Smooth muscle cell of the brain vasculature (primary cell): Measurements from ENCODE around the gene KCTD17.

ENCODE experiments used
- DNase-seq: peaks from one replicate; pipeline ENCODE4 v3.0.0-alpha.2; 2012; ENCODE audit warnings: low read depth, low spot score

Gene KCTD17

DNA sequence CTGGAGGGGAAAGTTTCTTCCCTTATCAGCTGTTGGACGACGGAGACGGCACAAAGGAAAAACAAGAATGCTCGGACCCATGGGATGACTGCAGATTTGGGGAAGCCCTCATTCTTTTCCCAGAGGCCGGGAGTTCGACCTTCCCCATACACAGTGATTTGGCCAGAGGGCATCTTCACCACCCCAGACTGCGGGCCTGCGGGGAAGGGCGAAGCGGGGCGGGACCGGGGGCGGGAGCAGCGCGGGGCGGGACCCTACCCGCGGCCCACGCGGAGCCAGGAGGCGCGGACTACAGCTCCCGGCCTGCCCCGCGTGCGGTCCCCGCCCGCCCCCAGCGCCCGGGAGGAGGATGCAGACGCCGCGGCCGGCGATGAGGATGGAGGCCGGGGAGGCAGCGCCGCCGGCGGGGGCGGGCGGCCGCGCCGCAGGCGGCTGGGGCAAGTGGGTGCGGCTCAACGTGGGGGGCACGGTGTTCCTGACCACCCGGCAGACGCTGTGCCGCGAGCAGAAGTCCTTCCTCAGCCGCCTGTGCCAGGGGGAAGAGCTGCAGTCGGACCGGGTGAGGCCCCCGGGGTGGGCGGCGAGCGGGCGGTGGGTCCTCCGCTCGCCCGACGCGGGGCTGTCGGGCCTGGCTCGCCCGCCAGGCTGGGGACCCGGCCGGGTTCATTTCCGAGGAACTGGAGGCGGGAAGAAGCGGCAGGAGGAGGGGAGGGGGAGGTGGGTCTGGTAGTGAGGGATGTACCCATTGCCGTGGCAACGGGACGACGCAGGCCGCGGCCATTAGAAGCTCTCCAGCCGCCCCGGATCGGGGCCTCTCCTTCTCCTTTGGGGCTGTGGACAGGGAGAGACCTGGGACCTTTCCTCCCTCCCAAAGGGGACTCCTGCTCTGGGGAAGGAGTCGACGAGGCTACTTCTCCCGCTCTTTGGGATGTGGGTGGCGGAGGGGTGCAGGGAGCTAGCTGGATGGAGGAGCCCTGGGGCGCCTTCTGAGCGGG, at the start of gene KCTD17:
KCTD17 (plus strand) TSS at position 352 of the 995 bp plus-strand sequence; CDS start at position 371, 19 bp downstream.
- no peak for DNase-seq

- no peak for DNase-seq
These were observed 49.7 kb upstream of the KCTD17 start for GRCh38 chr22:37001826-37002225.

DNA sequence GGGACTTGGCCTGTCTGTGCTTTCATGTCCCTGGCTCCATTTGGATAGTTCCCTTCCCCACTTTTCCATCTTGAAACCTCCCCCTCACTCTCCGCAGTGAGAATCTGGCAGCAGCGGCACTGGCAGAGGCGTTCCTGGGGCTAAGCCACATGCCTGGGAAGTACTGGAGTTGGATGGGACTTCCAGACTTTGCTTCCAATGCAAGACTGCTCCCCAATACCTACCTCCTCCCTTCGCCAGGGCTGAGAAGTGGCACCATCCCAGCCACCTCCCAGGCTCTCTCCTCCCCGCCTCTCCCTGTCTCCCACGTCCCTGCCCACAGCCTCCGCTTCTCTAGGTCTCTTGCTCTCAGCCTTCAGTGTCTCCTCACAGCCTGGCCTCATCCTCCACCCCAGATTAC, 48.9 kb upstream of the KCTD17 start:
- DNase-seq, result no peak

GRCh38 chr22:37007651-37008050, 43.9 kb upstream of the KCTD17 start:
- no peak for DNase-seq

DNA sequence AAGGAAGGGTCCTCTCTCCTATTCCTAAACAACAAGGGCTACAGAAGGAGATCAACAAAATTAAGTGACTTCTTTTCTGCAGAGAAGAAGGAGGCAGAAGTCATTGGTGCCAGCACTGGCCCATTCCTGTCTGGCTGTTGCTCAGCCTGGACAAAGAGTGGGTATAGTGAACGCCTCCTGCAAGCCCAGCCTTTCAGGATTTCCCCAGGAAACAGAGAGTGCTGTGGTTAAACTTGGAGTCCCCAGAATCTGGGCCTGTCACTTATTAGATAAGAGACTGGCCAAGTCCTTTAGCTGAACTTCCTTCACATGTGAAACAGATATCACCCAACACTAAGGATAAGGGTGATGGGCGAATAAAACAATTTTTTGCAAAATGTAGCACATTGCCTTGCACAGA, 43.2 kb upstream of the KCTD17 start:
- no peak for DNase-seq

- no peak for DNase-seq
These were observed 42.1 kb upstream of the KCTD17 start for GRCh38 chr22:37009490-37009889.

DNA sequence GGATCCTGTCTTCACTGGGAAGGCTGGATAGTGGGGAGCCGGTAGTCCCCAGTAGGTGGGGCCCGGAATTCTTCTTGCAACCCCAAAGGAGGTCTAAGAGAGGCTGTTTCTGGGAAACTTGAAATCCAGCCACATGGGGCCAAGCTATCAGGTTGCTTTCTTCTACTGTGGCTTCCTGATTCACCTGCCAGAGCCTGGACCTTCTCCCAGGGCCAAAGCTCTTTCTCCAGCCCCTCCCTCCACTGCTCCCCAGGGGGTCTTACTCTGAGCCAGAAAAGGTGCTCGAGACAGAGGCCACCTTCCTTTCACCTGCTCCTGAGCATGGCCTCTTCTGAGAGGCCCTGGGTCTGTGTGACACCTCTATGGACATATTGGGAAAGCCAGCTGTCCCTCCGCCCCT, 41.4 kb upstream of the KCTD17 start:
- no peak for DNase-seq

GRCh38 chr22:37010976-37011375, 40.6 kb upstream of the KCTD17 start:
- DNase-seq, result no peak

DNA sequence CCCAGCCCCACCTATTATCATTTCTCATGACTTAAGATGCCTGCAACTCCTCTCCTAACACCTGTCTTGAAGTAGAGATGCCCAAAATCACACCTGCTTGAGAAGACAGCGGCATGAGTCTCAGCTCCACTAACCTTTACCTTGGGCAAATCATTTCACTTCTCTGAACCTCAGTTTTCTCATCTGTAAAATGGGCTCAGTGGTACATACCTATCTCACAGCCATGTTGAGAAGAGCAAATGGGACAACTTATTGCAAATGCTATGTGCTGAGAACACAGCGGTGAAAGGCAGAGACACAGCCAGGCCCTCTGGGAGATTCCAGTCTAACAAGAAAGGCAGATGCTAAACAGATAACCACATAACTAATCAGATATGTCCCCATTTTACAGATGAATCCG, 40.1 kb upstream of the KCTD17 start:
- DNase-seq, result no peak

- DNase-seq, result no peak
These were observed 39.2 kb upstream of the KCTD17 start for GRCh38 chr22:37012262-37012904.

GRCh38 chr22:37012956-37013355, 38.6 kb upstream of the KCTD17 start:
- DNase-seq, result no peak

DNA sequence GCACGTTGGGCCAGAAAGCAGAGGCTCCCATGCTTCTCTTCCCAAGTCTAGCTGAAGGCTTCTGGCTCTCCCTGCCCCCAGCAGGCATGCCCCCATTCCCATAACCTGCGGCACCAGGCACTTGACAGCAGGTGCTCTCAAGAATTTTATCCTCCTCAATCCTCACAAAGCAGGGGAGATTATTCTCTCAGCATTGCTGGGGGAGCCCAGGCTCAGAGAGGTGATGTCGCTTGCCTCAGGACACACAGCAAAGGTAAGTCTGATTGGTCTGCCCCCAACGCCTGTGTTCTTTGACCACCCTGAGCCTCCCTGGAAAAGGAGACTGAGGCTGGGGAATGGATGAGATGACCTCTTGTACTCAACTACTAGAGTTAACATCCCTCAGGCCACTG, 37.1 kb upstream of the KCTD17 start:
- no peak for DNase-seq

DNA sequence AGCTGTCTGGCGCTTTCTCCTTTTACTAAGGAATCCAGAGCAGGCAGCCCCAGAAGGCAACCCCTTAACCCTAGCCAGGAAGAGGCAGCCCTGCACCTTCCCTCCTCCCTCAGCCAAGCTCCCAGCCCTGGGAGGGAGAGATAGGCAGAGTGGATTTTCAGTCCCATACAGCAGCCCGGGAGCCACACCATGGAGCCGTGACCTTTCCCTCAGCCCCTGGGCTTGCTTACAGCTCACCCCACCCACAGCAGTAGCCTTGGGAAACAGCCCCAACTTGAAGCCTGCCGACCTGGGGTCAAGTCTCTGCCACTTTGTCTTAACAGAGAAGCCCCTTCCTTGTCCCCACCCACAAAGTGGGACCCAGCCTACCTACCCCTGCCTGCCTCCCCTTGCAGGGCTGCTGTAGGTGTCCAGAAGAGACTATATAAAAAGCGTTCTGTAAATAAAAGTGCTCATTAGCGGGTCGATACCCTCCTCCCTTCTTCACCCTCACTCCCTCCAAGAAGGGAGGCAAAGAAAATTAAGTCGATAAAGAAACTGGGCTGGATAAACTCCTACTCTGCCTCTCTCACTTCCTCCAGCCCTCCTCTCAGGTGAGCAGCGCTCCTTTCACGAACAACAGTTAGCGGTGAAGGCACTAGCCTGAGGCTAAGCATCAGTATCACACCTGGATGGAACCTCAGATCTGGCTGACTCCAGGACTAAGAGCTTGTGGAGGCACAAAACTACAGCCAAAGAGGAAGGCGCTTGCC, 36.5 kb upstream of the KCTD17 start:
- DNase-seq, result no peak

- DNase-seq, result no peak
These were observed 36.0 kb upstream of the KCTD17 start for GRCh38 chr22:37015587-37015878.

- DNase-seq, result no peak
These were observed 35.2 kb upstream of the KCTD17 start for GRCh38 chr22:37016134-37016910.

- DNase-seq, result no peak
These were observed 34.2 kb upstream of the KCTD17 start for GRCh38 chr22:37017356-37017755.

- no peak for DNase-seq
These were observed 33.3 kb upstream of the KCTD17 start for GRCh38 chr22:37018086-37018814.

DNA sequence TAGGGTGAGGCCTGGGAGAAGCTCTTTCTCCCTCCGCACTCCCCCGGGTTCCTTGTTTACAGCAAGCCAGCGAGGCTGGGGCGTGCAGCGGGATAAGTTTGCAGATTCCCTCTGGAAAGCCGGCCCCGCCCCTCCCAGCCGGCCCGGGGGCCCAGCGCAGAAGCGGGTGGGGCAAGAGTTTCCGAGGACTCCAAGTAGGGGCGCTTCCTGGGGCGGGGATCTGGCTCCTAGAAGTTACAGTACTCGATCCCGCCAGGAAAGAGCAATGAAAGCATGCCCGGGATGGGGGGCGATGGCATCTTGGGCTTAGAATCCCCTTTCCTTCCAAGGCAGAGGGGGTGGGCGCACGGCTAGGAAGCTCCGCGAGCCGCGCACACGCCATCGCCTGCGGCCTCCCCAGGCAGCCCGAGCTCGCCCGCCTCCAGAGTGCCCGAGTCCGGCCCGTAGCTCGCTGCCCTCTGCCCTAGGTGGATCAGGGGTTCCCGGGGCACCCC, 32.7 kb upstream of the KCTD17 start:
- no peak for DNase-seq

- no peak for DNase-seq
These were observed 32.0 kb upstream of the KCTD17 start, which contains the start of the genes MPST and TST for GRCh38 chr22:37019309-37020191. MPST (plus strand) TSS chr22:37019742; CDS start chr22:37019837, 95 bp downstream. TST (minus strand) TSS chr22:37019447; CDS start chr22:37018732, 715 bp downstream.

GRCh38 chr22:37020192-37020479, 31.4 kb upstream of the KCTD17 start:
- DNase-seq, result no peak
